H1 (cell line): ENCODE results near the gene PTPRG. TPM values are rescaled to one million over a fixed set of nuclear protein-coding genes. Genes with fewer than 3 reads are reported as not detected.

ENCODE experiments used
- CTCF ChIA-PET: fragments of 300-600 bp; sonication (Branson Sonifier 250); formaldehyde crosslinking; loops from one replicate; lab custom pipeline; 2021; ENCODE audit not compliant: partially characterized antibody; lab: Charles Lee
- POLR2A ChIA-PET: fragments of 300-600 bp; sonication (Branson Sonifier 250); formaldehyde crosslinking; loops from one replicate; lab custom pipeline; 2021; ENCODE audit warnings: inconsistent platforms; ENCODE audit not compliant: partially characterized antibody; lab: Charles Lee
- DNase-seq, 2 experiments: peaks; one replicate each; pipeline versions ENCODE4 v3.0.0 to v3.0.0-alpha.2; 2010 to 2022; ENCODE audit warnings: low spot score in 2 of 2, low read depth in 1 of 2, mixed read lengths in 1 of 2
- FAIRE-seq: peaks from 2 replicates; lab custom pipeline; 2011; peaks lifted over from hg19 to GRCh38; lab: Jason Lieb, UNC
- H2AFZ ChIP-seq: 2 replicates; pipeline ENCODE4 v1.8.1; 2012; ENCODE audit warnings: low read length, inconsistent platforms
- H2AK5ac ChIP-seq: 2 replicates; pipeline ENCODE4 v1.6.1; 2013; ENCODE audit warnings: low read depth, low read length
- H2BK120ac ChIP-seq: replicated peaks from 2 replicates; pipeline ENCODE3; 2013; ENCODE audit warnings: low read depth, low read length, inconsistent platforms
- H2BK12ac ChIP-seq: 2 replicates; pipeline ENCODE4 v1.6.1; 2013; ENCODE audit warnings: low read depth, low read length
- H2BK15ac ChIP-seq: 2 replicates; pipeline ENCODE4 v1.6.1; 2013; ENCODE audit warnings: low read length
- H2BK20ac ChIP-seq: 2 replicates; pipeline ENCODE4 v1.6.1; 2013; ENCODE audit warnings: low read length
- H2BK5ac ChIP-seq: 2 replicates; pipeline ENCODE4 v1.6.1; 2013; ENCODE audit warnings: low read depth, low read length
- H3K14ac ChIP-seq: 2 replicates; pipeline ENCODE4 v1.6.1; 2013; ENCODE audit warnings: inconsistent platforms; ENCODE audit not compliant: insufficient read length
- H3K18ac ChIP-seq: 2 replicates; pipeline ENCODE4 v1.6.1; 2013; ENCODE audit warnings: low read length; ENCODE audit errors: extremely low read depth
- H3K23ac ChIP-seq: 2 replicates; pipeline ENCODE4 v1.6.1; 2013; ENCODE audit warnings: inconsistent platforms; ENCODE audit not compliant: insufficient read length
- H3K23me2 ChIP-seq: 2 replicates; pipeline ENCODE4 v1.6.1; 2013; ENCODE audit warnings: low read depth, low read length
- H3K27ac ChIP-seq: 2 replicates; pipeline ENCODE4 v1.6.1; 2011; ENCODE audit warnings: low read depth, low read length, inconsistent platforms
- H3K27me3 ChIP-seq, 4 experiments: replicated peaks in 1 of 4; 1 replicate in 1 of 4; 2 replicates in 3 of 4; pipeline versions ENCODE4 v1.6.1 to v1.8.1; 2011 to 2013; ENCODE audit warnings: low read length in 3 of 4, mild to moderate bottlenecking in 3 of 4, inconsistent platforms in 2 of 4, mixed read lengths in 2 of 4, moderate library complexity in 1 of 4; ENCODE audit not compliant: control insufficient read depth in 3 of 4, insufficient read depth in 3 of 4; ENCODE audit errors: extremely low read depth in 1 of 4
- H3K36me3 ChIP-seq, 4 experiments: 2 replicates each; pipeline versions ENCODE4 v1.6.1 to v1.8.1; 2011 to 2013; ENCODE audit warnings: mild to moderate bottlenecking in 4 of 4, low read length in 3 of 4, moderate library complexity in 2 of 4, control low read depth in 1 of 4, inconsistent platforms in 1 of 4; ENCODE audit not compliant: insufficient read depth in 4 of 4, control insufficient read depth in 2 of 4
- H3K4ac ChIP-seq: replicated peaks from 2 replicates; pipeline ENCODE3; 2013; ENCODE audit warnings: low read length, low read depth, mixed read lengths, inconsistent platforms; ENCODE audit not compliant: insufficient read length
- H3K4me1 ChIP-seq, 4 experiments: replicated peaks in 1 of 4; 1 replicate in 1 of 4; 2 replicates in 3 of 4; pipeline versions ENCODE4 v1.6.1 to v1.8.1; 2011 to 2013; ENCODE audit warnings: low read length in 3 of 4, inconsistent platforms in 2 of 4, mixed read lengths in 1 of 4; ENCODE audit not compliant: insufficient read depth in 4 of 4, control insufficient read depth in 3 of 4
- H3K4me2 ChIP-seq, 2 experiments: 2 replicates each; pipeline versions ENCODE4 v1.6.1 to v1.8.1; 2011 to 2013; ENCODE audit warnings: low read depth in 2 of 2, low read length in 2 of 2, control low read depth in 1 of 2, inconsistent platforms in 1 of 2, mild to moderate bottlenecking in 1 of 2; ENCODE audit not compliant: insufficient read depth in 1 of 2
- H3K4me3 ChIP-seq, 4 experiments: fragments of 200-600, 300-600 bp in 1 of 4; sonication (generic), shearing (Covaris generic), sonication (Bioruptor Twin) in 1 of 4; 2 replicates each; pipeline versions ENCODE4 v1.5.1 to v1.8.1; 2011 to 2016; ENCODE audit warnings: low read length in 4 of 4, low read depth in 3 of 4, control low read depth in 2 of 4, inconsistent platforms in 2 of 4, mild to moderate bottlenecking in 2 of 4, mixed read lengths in 1 of 4, moderate library complexity in 1 of 4; ENCODE audit not compliant: insufficient read depth in 2 of 4; ENCODE audit errors: extremely low read depth in 1 of 4
- H3K56ac ChIP-seq: replicated peaks from 2 replicates; pipeline ENCODE3; 2013; ENCODE audit warnings: low read depth, mild to moderate bottlenecking, mixed read lengths, low read length, inconsistent platforms; ENCODE audit not compliant: insufficient read length
- H3K79me1 ChIP-seq: 2 replicates; pipeline ENCODE4 v1.6.1; 2013; ENCODE audit warnings: low read depth, low read length, control low read depth
- H3K79me2 ChIP-seq, 2 experiments: 2 replicates each; pipeline versions ENCODE4 v1.6.1 to v1.8.1; 2012 to 2013; ENCODE audit warnings: low read length in 2 of 2, mild to moderate bottlenecking in 2 of 2, inconsistent platforms in 1 of 2; ENCODE audit not compliant: insufficient read depth in 2 of 2, control insufficient read depth in 1 of 2
- H3K9ac ChIP-seq, 4 experiments: replicated peaks in 1 of 4; 1 replicate in 1 of 4; 2 replicates in 3 of 4; pipeline versions ENCODE4 v1.6.1 to v1.8.1; 2011 to 2013; ENCODE audit warnings: low read depth in 3 of 4, low read length in 3 of 4, control low read depth in 2 of 4, mild to moderate bottlenecking in 2 of 4, moderate library complexity in 2 of 4, inconsistent platforms in 1 of 4; ENCODE audit errors: extremely low read depth in 1 of 4
- H3K9me3 ChIP-seq, 2 experiments: 2 replicates each; pipeline versions ENCODE4 v1.6.1 to v1.8.1; 2012 to 2013; ENCODE audit warnings: mild to moderate bottlenecking in 2 of 2, moderate library complexity in 2 of 2, control low read depth in 1 of 2, inconsistent platforms in 1 of 2, low read depth in 1 of 2, low read length in 1 of 2, mixed read lengths in 1 of 2; ENCODE audit not compliant: insufficient read depth in 2 of 2
- H4K20me1 ChIP-seq, 2 experiments: replicated peaks in 1 of 2; 2 replicates each; pipeline versions ENCODE3 to v1.8.1; 2011 to 2013; ENCODE audit warnings: inconsistent platforms in 2 of 2, low read length in 2 of 2, mild to moderate bottlenecking in 1 of 2; ENCODE audit not compliant: insufficient read depth in 2 of 2, control insufficient read depth in 1 of 2
- H4K5ac ChIP-seq: 2 replicates; pipeline ENCODE4 v1.6.1; 2013; ENCODE audit warnings: low read length, low read depth, mixed read lengths, inconsistent platforms; ENCODE audit not compliant: insufficient read length
- H4K8ac ChIP-seq: 2 replicates; pipeline ENCODE4 v1.8.0; 2013; ENCODE audit warnings: mild to moderate bottlenecking, moderate library complexity, low read length, inconsistent platforms; ENCODE audit not compliant: insufficient read depth; ENCODE audit errors: extremely low read depth
- H4K91ac ChIP-seq: replicated peaks from 2 replicates; pipeline ENCODE3; 2013; ENCODE audit warnings: low read length, mixed read lengths, inconsistent platforms; ENCODE audit not compliant: insufficient read length
- E2F6 ChIP-seq: IDR thresholded peaks from 2 replicates; pipeline ENCODE4 v1.6.1; 2012; ENCODE audit warnings: inconsistent platforms
- EP300 ChIP-seq, 2 experiments: IDR thresholded peaks; 1 replicate in 1 of 2; 2 replicates in 1 of 2; pipeline ENCODE4 v1.6.1; 2011 to 2012; ENCODE audit warnings: low read depth in 2 of 2, low read length in 2 of 2, mild to moderate bottlenecking in 2 of 2, borderline replicate concordance in 1 of 2, inconsistent platforms in 1 of 2, moderate library complexity in 1 of 2
- MAX ChIP-seq: IDR thresholded peaks from 2 replicates; pipeline ENCODE4 v1.6.1; 2012; ENCODE audit warnings: inconsistent platforms
- WGBS, 2 experiments: shearing (Covaris generic) in 1 of 2; methylation state at CpG; one replicate each; pipeline versions ENCODE4 v1.1.6 to v1.1.7; 2013 to 2015; ENCODE audit warnings: low lambda C conversion rate in 2 of 2, mixed read lengths in 2 of 2, inconsistent platforms in 1 of 2, low coverage in 1 of 2, missing lambda C conversion rate in 1 of 2; ENCODE audit not compliant: insufficient replicate concordance in 2 of 2, insufficient coverage in 1 of 2, insufficient read length in 1 of 2; ENCODE audit errors: extremely low coverage in 1 of 2, missing lambda C conversion rate in 1 of 2; 5-methylcytosine and 5-hydroxymethylcytosine counted together
- polyA plus RNA-seq, 7 experiments: library from polyadenylated mRNA; depleted of rRNA in 3 of 7; stranded (reverse) in 5 of 7; unstranded in 2 of 7; fragments of >200 nt in 5 of 7; fragments of 200-250 nt in 2 of 7; gene quantifications; 1 replicate in 5 of 7; 2 replicates in 1 of 7; 4 replicates in 1 of 7; pipeline versions ENCODE4 v1.2.1 to v1.2.3, GENCODE V29; 2011 to 2013; ENCODE audit warnings: missing spikeins in 2 of 7, mixed read lengths in 2 of 7
- total RNA-seq: library from RNA; stranded (reverse); fragmentation: NEBNext Ultra II Directional; extraction: Animal tissue kit (Norgen Biotek cat#: 25700); gene quantifications from 2 replicates; pipeline ENCODE4 v1.2.1, GENCODE V29; 2021
- TF ChIP-seq, protein P1 (sequence below), 3 experiments: IDR thresholded peaks; 1 replicate in 2 of 3; 2 replicates in 1 of 3; pipeline versions ENCODE4 v1.5.1 to v1.6.1; 2011; ENCODE audit warnings: low read length in 3 of 3, mild to moderate bottlenecking in 3 of 3, inconsistent platforms in 2 of 3, low read depth in 1 of 3, moderate library complexity in 1 of 3; ENCODE audit not compliant: insufficient read depth in 1 of 3; ENCODE audit errors: control extremely low read depth in 1 of 3

Gene PTPRG
- total and polyA plus RNA-seq, 2 of the 8 experiments (the other 6 are each of a cell fraction or from before 2014, with no cell fraction given), result 23.3 to 96.2 TPM

DNA sequence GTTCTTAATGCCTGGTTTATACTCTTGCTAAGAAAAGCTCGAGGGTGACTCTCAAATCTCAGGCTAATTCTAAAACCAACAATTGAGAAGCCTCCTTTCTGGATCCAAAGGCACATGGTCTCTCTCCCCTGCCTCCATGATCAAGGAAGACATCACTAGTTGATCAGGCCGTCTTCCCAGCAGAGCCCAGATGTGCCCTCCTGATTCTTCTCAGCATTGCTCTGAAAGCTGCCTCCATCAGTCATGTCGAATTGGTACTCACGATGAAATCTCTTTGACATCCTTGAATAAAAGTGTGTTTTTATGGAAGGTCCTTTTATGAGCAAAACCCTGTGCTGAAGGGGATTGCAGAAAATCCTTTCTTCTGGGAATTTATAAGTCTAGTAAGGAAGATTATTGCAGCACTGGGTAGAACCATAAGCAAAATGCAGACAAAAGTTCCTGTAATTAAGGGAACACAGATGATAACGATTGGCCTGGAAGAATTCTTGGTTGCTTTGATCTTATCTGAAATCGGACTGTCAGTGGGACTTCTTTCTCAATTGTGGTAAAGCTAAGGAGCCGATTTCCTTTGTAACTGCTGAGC is 345.9 kb downstream of the PTPRG start:
- no peak overlapping the region for H3K14ac ChIP-seq
- no peak overlapping the region for H4K5ac ChIP-seq
- H3K27ac ChIP-seq, result no peak overlapping the region
- peaks cover 0 to 3% of the 10 kb centered on the region in 2 experiments for H4K20me1 ChIP-seq
- CTCF ChIA-PET, result interaction anchor here (1.3 kb wide), 2 partner anchors 9 to 29 kb away, joined by 5 to 6 read pairs; no protein-coding TSS in a partner anchor
- H3K4me2 ChIP-seq, result no peak overlapping the region
- POLR2A ChIA-PET, result no interaction called here
- H3K18ac ChIP-seq, result no peak overlapping the region
- no peaks in the 10 kb centered on the region; the same call in 1 of the 2 replicates for H3K79me1 ChIP-seq
- no peak overlapping the region for H2BK120ac ChIP-seq
- H3K79me2 ChIP-seq, result peaks cover 0 to 69% of the 10 kb centered on the region in 2 experiments; a peak in 3 of 4 replicates
- no peak overlapping the region for H3K4me3 ChIP-seq
- H2AFZ ChIP-seq, result no peak overlapping the region
- H2BK5ac ChIP-seq, result no peak overlapping the region
- no peaks in the 10 kb centered on the region for H3K9me3 ChIP-seq
- no peak overlapping the region for H2BK12ac ChIP-seq
- no peaks in the 10 kb centered on the region for H3K27me3 ChIP-seq
- no peaks in the 10 kb centered on the region for H3K36me3 ChIP-seq
- H4K8ac ChIP-seq, result no peak overlapping the region
- FAIRE-seq, result no peak
- no peak for DNase-seq
- H2AK5ac ChIP-seq, result no peak overlapping the region
- H3K4ac ChIP-seq, result no peak overlapping the region
- H3K56ac ChIP-seq, result no peak overlapping the region
- no peaks in the 10 kb centered on the region for H3K23me2 ChIP-seq
- no peak overlapping the region for H3K23ac ChIP-seq
- no peak overlapping the region for H2BK20ac ChIP-seq
- WGBS, 2 experiments, result 94% methylated on average over 7 of the region's 7 CpGs; no CpG with 5 or more reads in 1 of the 2 experiments
- no peak overlapping the region for H3K9ac ChIP-seq
- peaks cover 8 to 29% (median 17%) of the 10 kb centered on the region in 4 experiments; a peak in 6 of 7 replicates for H3K4me1 ChIP-seq
- no peak overlapping the region for H2BK15ac ChIP-seq
- TF ChIP-seq, protein P1, sequence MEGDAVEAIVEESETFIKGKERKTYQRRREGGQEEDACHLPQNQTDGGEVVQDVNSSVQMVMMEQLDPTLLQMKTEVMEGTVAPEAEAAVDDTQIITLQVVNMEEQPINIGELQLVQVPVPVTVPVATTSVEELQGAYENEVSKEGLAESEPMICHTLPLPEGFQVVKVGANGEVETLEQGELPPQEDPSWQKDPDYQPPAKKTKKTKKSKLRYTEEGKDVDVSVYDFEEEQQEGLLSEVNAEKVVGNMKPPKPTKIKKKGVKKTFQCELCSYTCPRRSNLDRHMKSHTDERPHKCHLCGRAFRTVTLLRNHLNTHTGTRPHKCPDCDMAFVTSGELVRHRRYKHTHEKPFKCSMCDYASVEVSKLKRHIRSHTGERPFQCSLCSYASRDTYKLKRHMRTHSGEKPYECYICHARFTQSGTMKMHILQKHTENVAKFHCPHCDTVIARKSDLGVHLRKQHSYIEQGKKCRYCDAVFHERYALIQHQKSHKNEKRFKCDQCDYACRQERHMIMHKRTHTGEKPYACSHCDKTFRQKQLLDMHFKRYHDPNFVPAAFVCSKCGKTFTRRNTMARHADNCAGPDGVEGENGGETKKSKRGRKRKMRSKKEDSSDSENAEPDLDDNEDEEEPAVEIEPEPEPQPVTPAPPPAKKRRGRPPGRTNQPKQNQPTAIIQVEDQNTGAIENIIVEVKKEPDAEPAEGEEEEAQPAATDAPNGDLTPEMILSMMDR (IDR thresholded peaks at IDR 0.05; ENCODE audit: control extremely low read depth in 1 of 3, insufficient read depth in 1 of 3, low read depth in 1 of 3, low read length in 3 of 3), result no peak
- TF ChIP-seq MAX, result peak; percentile 17; the same call in 1 of the 2 replicates
- TF ChIP-seq E2F6, result no peak
- no peak for TF ChIP-seq EP300 (IDR thresholded peaks at IDR 0.05; ENCODE audit: borderline replicate concordance in 1 of 2, low read depth in 2 of 2, low read length in 2 of 2)
- H4K91ac ChIP-seq, result no peak overlapping the region
